IPS-NIHi7 (cell line): ENCODE results near the gene TTLL9.

Experiments
- DNase-seq: peaks from one replicate; pipeline ENCODE4 v3.0.0; 2012; ENCODE audit warnings: mixed read lengths; ENCODE audit errors: extremely low spot score

The TTLL9 gene

DNA sequence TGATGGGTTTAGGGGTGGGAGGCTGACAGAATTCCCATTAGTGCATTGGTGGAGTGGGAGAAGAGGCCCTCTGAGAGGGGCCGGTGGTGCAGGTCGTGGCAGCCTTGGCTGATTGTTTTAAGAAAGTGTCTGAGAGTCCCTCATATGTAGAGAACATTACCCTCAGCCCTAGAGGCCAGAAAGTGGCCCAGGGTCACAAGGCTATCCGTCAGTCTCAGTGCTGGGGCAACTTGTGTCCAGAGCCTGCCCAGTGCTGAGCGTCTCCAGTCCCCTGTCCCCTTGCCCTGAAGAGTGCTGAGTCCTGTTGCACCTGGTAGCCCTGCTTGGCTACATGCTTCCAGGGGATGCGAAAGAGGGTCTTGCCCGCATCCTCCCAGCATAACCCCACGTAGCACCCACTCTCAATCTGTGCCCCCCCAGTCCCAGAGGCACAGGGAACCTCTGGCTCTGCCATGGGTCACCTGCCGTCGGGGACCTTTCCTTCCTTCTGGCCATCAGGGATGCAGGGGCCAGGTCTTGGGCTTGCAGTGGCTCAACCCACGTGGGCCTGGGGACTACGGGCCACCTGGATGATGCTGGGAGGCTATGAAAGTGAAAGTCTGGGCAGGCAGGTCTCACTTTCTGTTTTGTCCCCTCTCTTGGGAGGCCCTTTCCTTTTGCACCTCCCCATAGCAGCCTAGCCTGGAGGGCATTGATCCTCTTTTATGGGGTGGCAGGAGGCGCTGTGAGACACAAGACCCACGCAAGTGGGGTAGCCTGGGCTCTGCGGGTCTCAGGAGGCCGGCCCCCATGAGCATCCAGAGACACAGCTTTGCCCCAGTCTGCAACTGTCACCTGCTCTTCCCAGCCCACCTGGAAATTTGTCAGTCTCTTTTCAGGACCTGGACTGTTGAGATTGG, 12.3 kb upstream of the TTLL9 start:
- no peak for DNase-seq

- DNase-seq, result no peak
Observed at GRCh38 chr20:31858760-31859083, 11.7 kb upstream of the TTLL9 start.

DNA sequence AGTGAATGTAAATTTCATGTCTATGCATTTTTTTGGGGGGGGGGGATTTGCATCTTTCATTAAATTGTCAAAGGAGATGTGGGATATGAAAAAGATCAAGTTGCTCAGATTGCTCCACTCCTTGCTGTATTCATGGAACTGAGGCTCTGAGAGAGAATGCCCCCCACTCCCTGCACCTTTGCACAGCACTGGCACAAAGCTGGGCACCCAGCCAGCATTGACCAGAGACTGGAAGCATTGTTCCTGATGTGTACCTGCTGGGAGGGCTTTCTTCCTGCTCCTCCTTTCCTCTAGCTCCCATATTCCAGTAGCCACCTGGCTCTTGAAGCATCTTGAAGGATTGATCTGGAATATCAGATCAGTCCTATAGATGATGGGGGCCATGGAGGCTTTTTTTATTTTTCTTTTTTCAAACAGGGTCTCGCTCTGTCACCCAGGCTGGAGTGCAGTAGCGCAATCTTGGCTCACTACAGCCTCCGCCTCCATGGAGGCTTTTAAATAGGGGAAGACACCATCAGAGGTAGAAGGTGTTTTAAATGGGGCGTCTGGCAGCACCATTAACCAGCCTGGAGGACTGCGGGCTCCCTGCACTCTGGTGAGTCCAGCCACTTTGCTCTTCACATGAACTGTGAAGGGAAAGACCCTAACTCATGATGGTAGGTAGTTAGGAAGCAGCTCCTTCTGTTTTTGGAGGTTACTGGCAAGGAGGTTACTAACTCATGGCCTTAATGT, 11.0 kb upstream of the TTLL9 start:
- no peak for DNase-seq

DNA sequence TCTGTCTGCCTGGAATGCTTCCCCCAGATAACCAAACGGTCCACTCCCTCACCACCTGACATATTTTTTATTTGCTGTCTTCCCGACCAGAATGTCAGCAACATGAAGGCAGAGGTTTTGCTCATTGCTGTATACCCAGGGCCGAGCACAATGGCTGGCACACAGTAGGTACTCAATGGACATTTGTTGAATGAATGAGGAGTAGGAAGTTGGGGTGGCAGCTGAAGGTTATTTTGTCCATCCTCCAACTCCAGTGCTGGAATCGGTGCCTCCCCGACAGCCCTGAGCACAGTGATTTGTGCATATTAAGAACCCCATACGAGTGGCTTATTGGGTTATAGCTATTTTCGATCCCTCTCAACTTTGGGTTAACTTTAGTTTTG, 10.4 kb upstream of the TTLL9 start:
- no peak for DNase-seq

- DNase-seq, result peak; percentile 57
Observed at GRCh38 chr20:31860390-31861134, 9.9 kb upstream of the TTLL9 start.

GRCh38 chr20:31861135-31861384, 9.4 kb upstream of the TTLL9 start:
- peak; percentile 53 for DNase-seq

GRCh38 chr20:31861385-31862156, 8.9 kb upstream of the TTLL9 start:
- DNase-seq, result peak; percentile 98

DNA sequence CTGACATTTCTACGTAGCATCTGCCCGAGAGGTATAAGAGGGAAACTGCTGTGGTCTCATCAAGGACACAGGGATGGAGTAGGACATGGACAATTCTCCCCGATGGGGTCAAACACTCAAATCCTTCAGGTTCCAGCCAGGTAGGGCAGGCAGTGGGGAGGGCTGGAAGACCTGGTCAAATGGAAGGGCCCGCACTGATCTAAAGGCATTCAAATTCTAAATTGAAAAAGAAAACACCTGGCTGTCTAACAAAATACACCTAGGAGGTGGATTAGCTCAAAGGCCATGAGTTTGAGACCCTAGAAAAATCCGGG, 8.3 kb upstream of the TTLL9 start:
- DNase-seq, result no peak

- DNase-seq, result no peak
Observed at GRCh38 chr20:31862506-31862905, 7.9 kb upstream of the TTLL9 start.

- no peak for DNase-seq
Observed at GRCh38 chr20:31863296-31864085, 6.9 kb upstream of the TTLL9 start.

GRCh38 chr20:31864521-31865400, 5.7 kb upstream of the TTLL9 start:
- DNase-seq, result no peak

DNA sequence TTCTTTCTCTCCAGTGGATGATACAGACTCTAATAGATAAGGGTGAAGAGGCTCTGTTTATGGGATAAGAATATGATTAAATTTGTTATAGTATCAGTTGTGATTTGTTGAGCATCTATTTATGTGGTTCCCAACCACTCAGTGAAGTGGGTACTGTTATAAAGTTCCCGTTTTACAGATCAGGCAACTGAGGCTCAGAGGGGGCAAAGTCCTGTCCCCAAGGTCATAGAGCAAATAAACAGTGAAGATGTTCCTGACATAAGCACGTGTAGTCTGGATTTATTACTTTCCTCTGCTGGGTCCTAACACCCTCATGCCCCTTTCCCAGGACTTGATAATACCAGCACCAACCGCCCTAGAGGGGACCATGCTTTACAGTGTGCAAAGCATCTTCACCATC, 4.2 kb upstream of the TTLL9 start:
- DNase-seq, result no peak

- DNase-seq, result no peak
Observed at GRCh38 chr20:31868853-31869672, 1.4 kb upstream of the TTLL9 start.

GRCh38 chr20:31869673-31869941, 827 bp upstream of the TTLL9 start:
- DNase-seq, result no peak

GRCh38 chr20:31870726-31871617, 538 bp downstream of the TTLL9 start:
- DNase-seq, result no peak

DNA sequence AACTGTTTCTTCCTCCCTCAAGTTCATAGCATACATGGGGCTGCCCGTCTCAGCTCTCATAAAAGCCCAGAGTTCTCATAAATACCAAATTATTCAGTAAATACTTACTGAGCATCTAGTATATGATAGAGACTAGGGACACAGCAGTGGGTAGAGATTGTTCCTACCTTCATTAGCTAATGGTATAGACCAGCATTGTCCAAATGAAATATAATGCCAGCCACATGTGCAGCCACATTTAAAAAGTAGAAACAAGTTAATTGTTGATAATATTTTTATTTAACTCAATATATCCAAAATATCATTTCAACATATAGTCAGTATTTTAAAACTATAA, 1.2 kb downstream of the TTLL9 start:
- no peak for DNase-seq

DNA sequence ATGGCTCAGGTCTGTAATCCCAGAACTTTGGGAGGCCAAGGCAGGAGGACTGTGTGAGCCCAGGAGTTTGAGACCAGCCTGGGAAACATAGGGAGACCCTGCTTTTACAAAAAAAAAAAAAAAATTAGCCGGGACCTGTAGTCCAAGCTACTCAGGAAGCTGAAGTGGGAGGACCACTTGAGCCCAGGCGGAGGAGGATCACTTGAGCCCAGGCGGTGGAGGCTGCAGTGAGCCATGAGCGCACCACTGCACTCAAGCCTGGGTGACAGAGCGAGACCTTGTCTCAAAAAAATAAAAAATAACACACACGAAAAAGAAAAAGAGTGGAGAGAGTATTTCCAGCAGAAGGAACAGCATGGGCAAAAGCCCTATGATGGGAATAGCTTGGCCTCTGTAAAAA, 2.0 kb downstream of the TTLL9 start:
- DNase-seq, result no peak

GRCh38 chr20:31875671-31876070, 5.2 kb downstream of the TTLL9 start:
- no peak for DNase-seq

DNA sequence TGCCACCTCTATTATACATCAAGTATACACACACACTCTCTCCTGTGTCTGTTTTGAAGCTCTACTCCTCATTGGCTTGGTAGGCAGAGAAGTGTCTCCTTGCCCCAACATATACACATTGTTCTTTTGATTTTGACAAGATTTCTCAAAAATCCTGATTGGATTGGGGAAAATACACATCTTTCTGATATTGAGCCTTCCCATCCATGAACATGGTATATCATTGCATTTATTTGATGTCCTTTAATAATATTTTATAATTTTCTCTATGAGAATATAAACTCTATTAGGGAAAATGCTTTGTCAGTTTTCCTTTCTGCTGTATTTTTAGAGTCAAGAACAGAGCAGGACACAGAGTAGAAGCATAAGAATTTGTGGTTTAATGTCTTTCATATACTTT, 7.2 kb downstream of the TTLL9 start:
- no peak for DNase-seq
